Heart left ventricle (tissue), 16 donors: Measurements from ENCODE around the gene PER3. TPM values are rescaled to one million over a fixed set of nuclear protein-coding genes. Genes with fewer than 3 reads are reported as not detected.

Experiments used
- ATAC-seq, 4 donors: fragments of 200-7000 bp; cut with Tn5 transposase; one replicate each; pipeline ENCODE4 v1.9.1; 2020 to 2022; ENCODE audit warnings: moderate library complexity in 4 of 4, mild to moderate bottlenecking in 3 of 4, moderate number of reproducible peaks in 1 of 4
- DNase-seq, 5 donors: peaks; one replicate each; pipeline ENCODE4 v3.0.0-alpha.2; 2020
- H3K27ac ChIP-seq, 12 donors: fragments of 200-600 bp; sonication (generic) in 4 of 12; one replicate each; pipeline versions ENCODE4 v1.5.0 to v1.8.0; 2016 to 2022; ENCODE audit warnings: mild to moderate bottlenecking in 2 of 12
- H3K27me3 ChIP-seq, 9 donors: fragments of 200-600 bp; sonication (generic) in 2 of 9; one replicate each; pipeline versions ENCODE4 v1.5.1 to v1.8.0; 2016 to 2022; ENCODE audit warnings: mild to moderate bottlenecking in 3 of 9
- H3K36me3 ChIP-seq, 9 donors: fragments of 200-600 bp; sonication (generic) in 2 of 9; one replicate each; pipeline versions ENCODE4 v1.5.0 to v1.8.0; 2018 to 2022; ENCODE audit warnings: mild to moderate bottlenecking in 2 of 9
- H3K4me1 ChIP-seq, 12 donors: fragments of 200-600 bp; sonication (generic) in 4 of 12; one replicate each; pipeline versions ENCODE4 v1.5.0 to v1.8.0; 2016 to 2022; ENCODE audit warnings: mild to moderate bottlenecking in 3 of 12
- H3K4me3 ChIP-seq, 12 donors: fragments of 200-600 bp; sonication (generic) in 4 of 12; one replicate each; pipeline versions ENCODE4 v1.5.0 to v1.8.0; 2017 to 2022; ENCODE audit warnings: mild to moderate bottlenecking in 9 of 12, moderate library complexity in 4 of 12
- H3K9me3 ChIP-seq, 12 donors: fragments of 200-600 bp; sonication (generic) in 4 of 12; one replicate each; pipeline versions ENCODE4 v1.5.0 to v1.8.0; 2016 to 2022; ENCODE audit warnings: mild to moderate bottlenecking in 1 of 12
- CTCF ChIP-seq, 12 donors: fragments of 200-600 bp; sonication (generic) in 4 of 12; IDR thresholded peaks; one replicate each; pipeline versions ENCODE4 v1.5.0 to v1.8.0; 2018 to 2022; ENCODE audit warnings: antibody characterized with exemption in 12 of 12, mild to moderate bottlenecking in 5 of 12
- POLR2A ChIP-seq, 2 donors: fragments of 450-650 bp; IDR thresholded peaks; one replicate each; pipeline ENCODE4 v1.6.1; 2017; ENCODE audit warnings: antibody characterized with exemption in 2 of 2, mild to moderate bottlenecking in 2 of 2, moderate library complexity in 2 of 2
- WGBS, 4 donors: extraction: QIAGEN DNeasy Blood & Tissue Kit in 2 of 4; methylation state at CpG; one replicate each; pipeline versions ENCODE4 v1.1.5 to v1.1.7; 2013 to 2018; 5-methylcytosine and 5-hydroxymethylcytosine counted together
- intact Hi-C, 10 donors: fragments of 100-400 bp; cut with DNase I; formaldehyde crosslinking; loops; one replicate each; pipeline versions ENCODE4 v1.11.1 to v1.14.2; 2022
- polyA plus RNA-seq, 2 donors: library from polyadenylated mRNA; stranded (reverse); fragments of 200-250 nt; gene quantifications; one replicate each; pipeline ENCODE4 v1.2.3, GENCODE V29; 2013
- total RNA-seq, 9 donors: library from RNA; depleted of rRNA in 2 of 9; stranded (reverse); fragments of >200 nt in 2 of 9; fragmentation: NEBNext Ultra II Directional in 3 of 9; extraction: Animal tissue kit (Norgen Biotek cat#: 25700) in 3 of 9; gene quantifications; one replicate each; pipeline versions ENCODE4 v1.1.0 to v1.2.4, GENCODE V29; 2016 to 2023
- donor health status: ischemic (EF 13 %, LVEDD 7.1; RV severe dilation, severe dysfunction).
- donor health status: healthy with polysubstance abuse.
- donor health status: DM: no; HTN: yes; CAD: no.
- donor health status: DM: no; HTN: no; CAD: no.
- donor health status: ischemic (EF 25% LVEDD 6.9; RV normal size, moderate dysfunction).
- donor health status: ischemic (EF 25% LVEDD 5.7; RV mildly dilated, moderate dysfunction).
- donor health status: healthy.
- donor health status: DM: yes; HTN: yes; CAD: no.
- donor health status: ischemic (EF 35%, LVEDD 5.7; RV mildly dilated, moderate dysfunction).
- donor health status: nonischemic (EF 11% LVEDD 7.7; RV severe dilation, severe dysfunction).
- donor health status: DM: yes; HTN: yes; CAD: no.
- donor health status: PGD.
- donor health status: ischemic (EF 29% LVEDD 5.4; RV normal size, mild dysfunction).
- donor health status: nonischemic (EF 23%, LVEDD 6.1; RV moderate dilation, normal function).

Gene PER3
- total and polyA plus RNA-seq, 11 donors = 3.3 to 46.6 (median 16.0) TPM

DNA sequence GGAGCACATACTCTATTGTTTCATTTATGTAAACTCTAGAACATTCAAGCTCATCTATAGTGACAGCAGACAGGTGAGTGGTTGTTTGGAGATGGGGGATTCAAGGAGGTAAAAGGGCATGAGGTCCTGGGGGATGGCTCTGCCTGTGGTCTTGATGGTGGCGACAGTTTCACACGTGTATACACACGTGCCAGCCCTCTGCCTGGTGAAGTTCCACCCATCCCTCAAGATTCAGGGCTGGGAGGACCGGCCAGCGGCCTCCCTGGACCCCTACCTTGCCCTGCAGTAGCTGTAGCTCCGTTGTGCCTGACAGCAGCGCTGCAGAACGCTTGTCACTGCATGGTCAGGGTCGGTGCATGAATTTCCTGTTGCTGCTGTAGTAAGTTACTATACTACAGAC is 107.7 kb downstream of the PER3 start:
- no peak for ATAC-seq
- H3K27me3 ChIP-seq = peaks cover 0 to 42% (median 7%) of the 10 kb centered on the region in 9 donors
- no peak overlapping the region for H3K4me3 ChIP-seq
- WGBS, 4 donors = 59 to 69% (median 65%) methylated on average over 9 of the region's 9 CpGs
- peaks cover 0 to 4% (median 0%) of the 10 kb centered on the region in 12 donors for H3K9me3 ChIP-seq
- H3K36me3 ChIP-seq = no peaks in the 10 kb centered on the region
- DNase-seq = no peak
- no peak overlapping the region for H3K27ac ChIP-seq
- TF ChIP-seq POLR2A (IDR thresholded peaks at IDR 0.05) (no peak), CTCF (IDR thresholded peaks at IDR 0.05) (no peak)
- no peaks in the 10 kb centered on the region for H3K4me1 ChIP-seq
- intact Hi-C loops = no loop called here

- Histone ChIP-seq H3K4me1 (no peaks in the 10 kb centered on the region), H3K9me3 (peaks cover 0 to 4% (median 0%) of the 10 kb centered on the region in 12 donors), H3K27ac (no peak overlapping the region), H3K36me3 (no peaks in the 10 kb centered on the region), H3K27me3 (peaks cover 0 to 26% (median 0%) of the 10 kb centered on the region in 9 donors), H3K4me3 (no peak overlapping the region)
- no peak for DNase-seq
- ATAC-seq = no peak
- intact Hi-C loops = no loop called here
- TF ChIP-seq POLR2A (IDR thresholded peaks at IDR 0.05) (no peak), CTCF (IDR thresholded peaks at IDR 0.05) (no peak)
- WGBS, 4 donors = 85 to 88% (median 86%) methylated on average over 13 of the region's 13 CpGs
Observed at GRCh38 chr1:7893529-7894180, 109.6 kb downstream of the PER3 start.

Other genes with a start within 250 kb of the PER3 start
- 100 to 1,000 TPM in 1 of 9 donors, 10 to 100 TPM in 8; 57.8 to 100 (median 83.5) TPM for gene VAMP3, start 13.0 kb upstream of the PER3 start, total RNA-seq
- gene VAMP3, start 13.0 kb upstream of the PER3 start, polyA plus RNA-seq = 10 to 100 TPM; 40.2 to 70.9 TPM
- under 1 TPM in 1 of 9 donors, not detected in 8; 0.54 TPM for gene UTS2, start 68.8 kb downstream of the PER3 start, total RNA-seq
- not detected for gene UTS2, start 68.8 kb downstream of the PER3 start, polyA plus RNA-seq
- 1 to 10 TPM in 1 of 9 donors, under 1 TPM in 2, not detected in 6; 0.05 to 1.9 (median 0.68) TPM for gene TNFRSF9, start 156.5 kb downstream of the PER3 start, total RNA-seq
- under 1 TPM in 1 of 2 donors, not detected in 1; 0.04 TPM for gene TNFRSF9, start 156.5 kb downstream of the PER3 start, polyA plus RNA-seq
- gene PARK7, start 177.4 kb downstream of the PER3 start, total RNA-seq = 100 to 1,000 TPM; 275 to 406 (median 345) TPM
- 100 to 1,000 TPM; 342 to 550 TPM for gene PARK7, start 177.4 kb downstream of the PER3 start, polyA plus RNA-seq
- gene ERRFI1, start 242.0 kb downstream of the PER3 start, total RNA-seq = 10 to 100 TPM in 5 of 9 donors, 1 to 10 TPM in 4; 6.2 to 16.1 (median 12.0) TPM
- 10 to 100 TPM in 1 of 2 donors, 1 to 10 TPM in 1; 3.8 to 26.0 TPM for gene ERRFI1, start 242.0 kb downstream of the PER3 start, polyA plus RNA-seq